ENCODE measurements around the gene ABCB11.
"Not testable (repeated sequence)": the region's sequence is repeated elsewhere in the genome, so short reads cannot be mapped to it uniquely, and the experiment has no call there.

GRCh38 chr2:169012191-169012792, 18.8 kb downstream of the ABCB11 start:
- TF ChIP-seq POLR2A, CTCF (IDR thresholded peaks at IDR 0.05): not testable (repeated sequence)
